ENCODE measurements around the gene SLC22A2. TPM values are rescaled to one million over a fixed set of nuclear protein-coding genes. Genes with fewer than 3 reads are reported as not detected.
"Not testable (repeated sequence)": the region's sequence is repeated elsewhere in the genome, so short reads cannot be mapped to it uniquely, and the experiment has no call there.

The SLC22A2 gene
- total RNA-seq, 1 donor from 2014 or later: not detected

- DNase-seq (ENCODE audit: extremely low read depth, low read depth, low spot score): no peak
These were observed 6.4 kb downstream of the SLC22A2 start for GRCh38 chr6:160252073-160252813.

- no peak for DNase-seq (ENCODE audit: extremely low read depth, low read depth, low spot score)
These were observed 8.9 kb downstream of the SLC22A2 start for GRCh38 chr6:160249671-160250070.

- DNase-seq (ENCODE audit: extremely low read depth, low read depth, low spot score): no peak
These were observed 10.1 kb downstream of the SLC22A2 start for GRCh38 chr6:160248538-160248937.

- DNase-seq (ENCODE audit: extremely low read depth, low read depth, low spot score): no peak
These were observed 11.2 kb downstream of the SLC22A2 start for GRCh38 chr6:160247457-160247883.

DNA sequence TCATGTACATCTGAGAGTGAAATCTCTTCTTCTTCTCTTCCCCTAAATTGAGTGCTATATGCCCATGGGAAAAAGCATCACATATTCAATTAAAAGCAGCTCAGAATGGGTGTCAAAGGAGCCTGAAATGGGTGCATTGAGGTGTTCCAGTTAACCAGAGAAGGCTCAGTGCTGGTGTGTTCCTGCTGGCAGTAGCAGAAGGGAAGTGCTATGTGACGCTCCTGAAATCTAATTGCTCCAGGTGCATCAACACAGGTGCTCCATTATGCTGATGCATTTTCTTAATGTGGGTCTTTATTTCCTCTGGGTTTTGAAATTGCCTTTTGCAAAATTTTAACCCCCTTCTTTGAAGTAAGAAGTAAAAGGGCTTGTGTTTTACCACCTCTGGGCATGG, 17.9 kb downstream of the SLC22A2 start:
- no peak for DNase-seq (ENCODE audit: extremely low read depth, low read depth, low spot score)

DNA sequence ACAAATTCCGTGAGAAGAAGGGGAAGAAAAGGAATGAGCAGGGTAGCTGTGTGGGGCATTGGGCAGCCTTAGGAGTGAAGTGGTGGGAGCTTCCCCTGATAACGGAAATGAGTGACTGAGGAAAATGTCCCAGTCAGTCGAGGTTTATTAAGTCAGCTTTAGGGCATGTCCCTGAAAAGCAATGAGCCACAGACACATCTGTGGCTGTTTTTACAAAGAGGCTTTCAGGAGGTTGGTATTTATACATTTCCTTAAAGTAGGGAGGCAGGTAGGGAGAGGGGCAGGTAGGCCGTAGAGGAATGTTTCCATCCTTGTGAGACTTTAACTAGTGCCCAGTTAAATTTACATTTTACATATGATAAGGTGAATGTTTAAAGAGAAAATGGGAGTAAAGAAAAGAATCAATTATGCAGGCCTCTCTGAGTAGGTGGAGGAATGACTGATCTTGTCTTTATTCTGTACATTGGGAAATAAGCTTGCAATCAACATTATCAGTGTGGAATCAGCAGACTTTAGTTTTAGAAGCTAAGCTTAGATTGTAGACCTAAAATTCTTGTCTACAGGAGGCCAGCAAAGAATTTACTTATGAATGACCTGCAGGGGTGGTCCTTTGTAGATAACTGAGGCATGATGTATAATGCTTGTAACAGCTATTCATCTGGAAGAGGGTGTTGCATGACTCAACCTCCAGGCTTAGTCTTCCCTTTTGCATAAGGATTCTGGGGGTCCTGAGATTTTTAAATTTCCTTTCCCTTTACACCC, 18.5 kb downstream of the SLC22A2 start:
- no peak for DNase-seq (ENCODE audit: extremely low read depth, low read depth, low spot score)

DNA sequence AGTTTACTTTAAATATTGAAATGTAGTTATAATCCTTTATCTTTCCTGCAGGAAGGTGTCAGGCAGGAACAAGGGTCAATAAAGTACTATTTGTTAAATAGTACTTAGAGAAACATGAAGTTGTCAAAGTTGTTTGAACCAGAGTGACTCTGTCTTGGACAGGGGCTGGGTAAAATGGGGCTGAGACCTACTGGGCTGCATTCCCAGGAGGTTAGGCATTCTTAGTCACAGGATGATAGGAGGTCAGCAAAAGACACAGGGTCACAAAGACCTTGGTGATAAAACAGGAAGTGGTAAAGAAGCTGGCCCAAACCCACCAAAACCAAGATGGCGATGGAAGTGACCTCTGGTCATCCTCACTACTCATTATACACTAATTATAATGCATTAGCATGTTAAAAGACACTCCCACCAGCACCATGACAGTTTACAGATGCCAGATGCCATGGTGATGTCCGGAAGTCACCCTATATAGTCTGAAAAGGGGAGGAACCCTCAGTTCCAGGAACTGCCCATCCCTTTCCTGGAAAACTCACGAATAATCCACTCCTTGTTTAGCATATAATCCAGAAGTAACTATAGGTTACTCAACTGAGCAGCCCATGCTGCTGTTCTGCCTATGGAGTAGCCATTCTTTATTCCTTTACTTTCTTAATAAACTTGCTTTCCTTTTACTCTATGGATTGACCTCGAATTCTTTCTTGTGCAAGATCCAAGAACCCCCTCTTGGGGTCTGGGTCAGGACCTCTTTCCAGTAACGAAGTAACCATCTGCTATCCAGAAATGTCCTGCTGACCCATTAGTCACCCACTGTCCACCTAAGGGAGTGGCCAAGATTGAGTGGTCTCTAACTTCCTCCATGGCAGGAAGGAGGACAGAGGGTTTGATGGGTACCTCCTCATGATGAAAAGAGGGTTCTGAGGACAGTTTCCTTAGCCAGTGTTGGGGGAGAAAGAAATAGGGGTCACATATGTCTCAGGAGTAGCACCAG, 19.6 kb downstream of the SLC22A2 start:
- no peak for DNase-seq (ENCODE audit: extremely low read depth, low read depth, low spot score)

DNA sequence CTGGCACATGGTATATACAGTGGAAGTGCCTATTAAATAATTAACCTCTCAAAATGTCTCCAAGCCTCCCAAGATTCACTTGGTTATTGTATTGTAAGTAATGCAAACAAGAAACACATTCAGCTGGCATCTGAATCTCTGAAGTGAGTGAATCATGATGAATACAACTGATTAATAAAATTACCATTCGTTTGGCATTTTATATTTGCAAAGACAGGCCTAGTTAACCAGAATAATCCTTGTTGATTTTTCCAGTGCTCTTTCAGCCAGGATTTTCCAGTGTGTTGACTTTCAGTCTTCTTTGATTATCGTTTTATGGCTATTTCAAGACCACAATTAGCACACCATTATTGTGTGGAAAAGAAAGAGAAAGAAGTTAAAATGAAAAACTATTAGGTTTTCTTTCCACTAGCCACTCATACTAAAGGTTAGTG, 20.3 kb downstream of the SLC22A2 start:
- DNase-seq (ENCODE audit: extremely low read depth, low read depth, low spot score): no peak

- DNase-seq (ENCODE audit: extremely low read depth, low read depth, low spot score): not testable (repeated sequence)
These were observed 20.9 kb downstream of the SLC22A2 start for GRCh38 chr6:160237597-160238275.

- not testable (repeated sequence) for DNase-seq (ENCODE audit: extremely low read depth, low read depth, low spot score)
These were observed 22.3 kb downstream of the SLC22A2 start for GRCh38 chr6:160236235-160236872.

- DNase-seq (ENCODE audit: extremely low read depth, low read depth, low spot score): not testable (repeated sequence)
These were observed 24.5 kb downstream of the SLC22A2 start for GRCh38 chr6:160233950-160234640.

DNA sequence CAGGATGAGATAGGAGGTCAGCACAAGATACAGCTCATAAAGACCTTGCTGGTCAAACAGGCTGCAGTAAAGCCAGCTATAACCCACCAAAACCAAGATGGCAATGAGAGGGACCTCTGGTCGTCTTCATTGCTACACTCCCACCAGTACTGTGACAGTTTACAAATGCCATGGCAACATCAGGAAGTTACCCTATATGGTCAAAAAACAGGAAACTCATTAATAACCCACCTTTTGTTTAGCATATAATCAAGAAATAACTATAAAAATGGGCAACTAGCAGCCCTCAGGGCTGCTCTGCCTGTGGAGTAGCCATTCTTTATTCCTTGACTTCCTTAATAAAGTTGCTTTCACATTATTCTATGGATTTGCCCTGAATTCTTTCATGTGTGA, 30.9 kb downstream of the SLC22A2 start:
- DNase-seq (ENCODE audit: extremely low read depth, low read depth, low spot score): no peak

GRCh38 chr6:160227038-160227768, 31.4 kb downstream of the SLC22A2 start:
- DNase-seq (ENCODE audit: extremely low read depth, low read depth, low spot score): no peak

DNA sequence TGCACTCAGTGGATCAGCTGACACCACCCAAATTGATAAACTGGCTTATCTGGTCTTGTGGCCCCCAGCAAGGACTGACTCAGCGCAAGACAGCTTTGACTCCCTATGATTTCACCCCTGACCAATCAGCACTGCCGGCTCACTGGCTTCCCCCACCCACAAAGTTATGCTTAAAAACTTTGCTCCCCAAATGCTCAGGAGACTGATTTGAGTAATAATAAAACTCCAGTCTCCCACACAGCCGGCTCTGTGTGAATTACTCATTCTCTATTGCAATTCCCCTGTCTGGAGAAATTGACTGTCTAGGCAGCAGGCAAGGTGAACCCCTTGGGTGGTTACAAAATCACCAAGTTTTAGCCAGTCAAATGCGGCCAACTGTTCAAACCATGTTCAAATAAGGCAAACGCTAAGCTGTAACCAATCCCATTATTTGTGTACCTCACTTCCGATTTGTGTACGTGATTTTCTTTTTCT, 32.5 kb downstream of the SLC22A2 start:
- DNase-seq (ENCODE audit: extremely low read depth, low read depth, low spot score): no peak

DNA sequence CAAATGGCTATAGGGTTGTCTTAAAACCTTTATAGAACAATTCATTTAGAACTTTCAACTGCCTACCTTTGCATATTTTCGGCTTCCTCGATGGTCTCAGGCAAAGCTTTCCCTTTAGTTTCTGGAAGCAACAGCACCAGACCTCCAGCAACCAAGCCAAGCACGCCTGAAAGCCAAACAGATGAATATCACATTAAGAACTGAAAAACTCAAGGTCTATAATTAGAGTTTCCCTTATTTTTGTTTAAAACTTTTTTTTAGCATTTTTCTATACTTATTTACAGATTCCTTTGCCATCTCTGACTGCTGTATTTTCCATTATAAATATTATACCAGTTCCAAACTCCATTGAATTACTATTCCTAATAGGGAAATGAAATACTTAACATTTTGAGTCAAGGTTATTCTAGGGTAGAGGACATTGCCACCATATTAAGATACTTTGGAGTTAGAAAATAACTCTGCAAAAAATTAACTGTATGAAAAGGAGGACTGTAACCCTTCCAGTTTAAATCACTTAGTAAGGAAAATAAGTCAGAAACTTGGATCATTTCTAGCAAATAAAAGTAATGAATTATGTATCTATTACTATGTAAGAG, 33.9 kb downstream of the SLC22A2 start:
- DNase-seq (ENCODE audit: extremely low read depth, low read depth, low spot score): no peak

DNA sequence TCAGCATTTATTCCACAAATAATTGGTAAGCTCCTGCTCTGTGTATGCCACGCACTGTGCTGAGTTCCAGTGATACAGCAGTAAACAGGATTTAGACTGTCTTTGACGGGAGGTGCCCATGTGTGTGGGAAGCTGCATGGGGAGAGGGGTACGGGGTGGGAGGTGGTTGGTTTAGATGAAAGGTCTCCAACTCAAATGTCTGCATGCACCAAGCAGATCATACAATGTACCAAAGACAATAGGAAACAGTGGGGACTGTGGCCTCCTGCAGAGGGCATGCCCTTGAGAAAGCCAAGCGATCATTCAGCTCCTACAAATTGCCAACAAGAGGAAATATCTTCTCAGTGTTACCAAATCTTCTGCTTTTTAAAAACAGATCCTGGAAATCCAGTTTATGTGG, 36.1 kb downstream of the SLC22A2 start:
- no peak for DNase-seq (ENCODE audit: extremely low read depth, low read depth, low spot score)

GRCh38 chr6:160221918-160222317, 36.7 kb downstream of the SLC22A2 start:
- no peak for DNase-seq (ENCODE audit: extremely low read depth, low read depth, low spot score)

- no peak for DNase-seq (ENCODE audit: extremely low read depth, low read depth, low spot score)
These were observed 37.2 kb downstream of the SLC22A2 start for GRCh38 chr6:160221423-160221822.

All from glomerular endothelial cell (primary cell).